Measurements from ENCODE around the gene GGCX. TPM values are rescaled to one million over a fixed set of nuclear protein-coding genes. Genes with fewer than 3 reads are reported as not detected.

The GGCX gene
- total RNA-seq, 1 donor: 11.0 TPM

- H3K9me3 ChIP-seq (ENCODE audit: low read depth, low read length): no peaks in the 10 kb centered on the region
- H3K27me3 ChIP-seq (ENCODE audit: insufficient read depth, low read length): no peaks in the 10 kb centered on the region
- no peak overlapping the region for H3K4me3 ChIP-seq (ENCODE audit: low read length)
- peaks cover 94% of the 10 kb centered on the region for H3K4me1 ChIP-seq (ENCODE audit: insufficient read depth, low read length)
Observed at GRCh38 chr2:85585781-85586105, 24.4 kb upstream of the GGCX start.

GRCh38 chr2:85584857-85585780 lies 23.8 kb upstream of the GGCX start:
- no peaks in the 10 kb centered on the region for H3K9me3 ChIP-seq (ENCODE audit: low read depth, low read length)
- H3K4me3 ChIP-seq (ENCODE audit: low read length): peak overlapping the region; percentile 51
- peaks cover 93% of the 10 kb centered on the region for H3K4me1 ChIP-seq (ENCODE audit: insufficient read depth, low read length)
- H3K27me3 ChIP-seq (ENCODE audit: insufficient read depth, low read length): no peaks in the 10 kb centered on the region

- peaks cover 94% of the 10 kb centered on the region for H3K4me1 ChIP-seq (ENCODE audit: insufficient read depth, low read length)
- H3K4me3 ChIP-seq (ENCODE audit: low read length): peak within 1 kb of the TSS; percentile 51
- no peaks in the 10 kb centered on the region for H3K9me3 ChIP-seq (ENCODE audit: low read depth, low read length)
- H3K27me3 ChIP-seq (ENCODE audit: insufficient read depth, low read length): no peaks in the 10 kb centered on the region
Observed at GRCh38 chr2:85584354-85584856, 23.1 kb upstream of the GGCX start, which contains the start of gene VAMP5. Gene VAMP5 (plus strand): TSS chr2:85584431. CDS start chr2:85584491, 60 bp downstream.

GRCh38 chr2:85583667-85584353 lies 22.5 kb upstream of the GGCX start:
- H3K4me1 ChIP-seq (ENCODE audit: insufficient read depth, low read length): peaks cover 95% of the 10 kb centered on the region
- no peaks in the 10 kb centered on the region for H3K27me3 ChIP-seq (ENCODE audit: insufficient read depth, low read length)
- peak overlapping the region; percentile 51 for H3K4me3 ChIP-seq (ENCODE audit: low read length)
- H3K9me3 ChIP-seq (ENCODE audit: low read depth, low read length): no peaks in the 10 kb centered on the region

GRCh38 chr2:85582492-85582891 lies 21.2 kb upstream of the GGCX start:
- Histone ChIP-seq H3K9me3 (ENCODE audit: low read depth, low read length) (no peaks in the 10 kb centered on the region), H3K4me3 (ENCODE audit: low read length) (no peak overlapping the region), H3K27me3 (ENCODE audit: insufficient read depth, low read length) (no peaks in the 10 kb centered on the region), H3K4me1 (ENCODE audit: insufficient read depth, low read length) (peaks cover 93% of the 10 kb centered on the region)

GRCh38 chr2:85580206-85580605 lies 18.9 kb upstream of the GGCX start:
- H3K4me3 ChIP-seq (ENCODE audit: low read length): no peak overlapping the region
- H3K9me3 ChIP-seq (ENCODE audit: low read depth, low read length): no peaks in the 10 kb centered on the region
- peaks cover 77% of the 10 kb centered on the region for H3K4me1 ChIP-seq (ENCODE audit: insufficient read depth, low read length)
- H3K27me3 ChIP-seq (ENCODE audit: insufficient read depth, low read length): no peaks in the 10 kb centered on the region

GRCh38 chr2:85579266-85579935 lies 18.1 kb upstream of the GGCX start:
- Histone ChIP-seq H3K4me1 (ENCODE audit: insufficient read depth, low read length) (peaks cover 68% of the 10 kb centered on the region), H3K4me3 (ENCODE audit: low read length) (peak overlapping the region; percentile 62), H3K9me3 (ENCODE audit: low read depth, low read length) (no peaks in the 10 kb centered on the region), H3K27me3 (ENCODE audit: insufficient read depth, low read length) (no peaks in the 10 kb centered on the region)

GRCh38 chr2:85578243-85579180 lies 17.2 kb upstream of the GGCX start:
- Histone ChIP-seq H3K27me3 (ENCODE audit: insufficient read depth, low read length) (no peaks in the 10 kb centered on the region), H3K4me3 (ENCODE audit: low read length) (peak overlapping the region; percentile 62), H3K9me3 (ENCODE audit: low read depth, low read length) (no peaks in the 10 kb centered on the region), H3K4me1 (ENCODE audit: insufficient read depth, low read length) (peaks cover 60% of the 10 kb centered on the region)

GRCh38 chr2:85577386-85578242 lies 16.3 kb upstream of the GGCX start, which contains the start of gene VAMP8:
Gene VAMP8 (plus strand): TSS chr2:85577586. CDS start chr2:85577647, 61 bp downstream.
- peak within 1 kb of the TSS; percentile 62 for H3K4me3 ChIP-seq (ENCODE audit: low read length)
- H3K27me3 ChIP-seq (ENCODE audit: insufficient read depth, low read length): no peaks in the 10 kb centered on the region
- H3K4me1 ChIP-seq (ENCODE audit: insufficient read depth, low read length): peaks cover 51% of the 10 kb centered on the region
- H3K9me3 ChIP-seq (ENCODE audit: low read depth, low read length): no peaks in the 10 kb centered on the region

GRCh38 chr2:85577063-85577385 lies 15.7 kb upstream of the GGCX start:
- Histone ChIP-seq H3K27me3 (ENCODE audit: insufficient read depth, low read length) (no peaks in the 10 kb centered on the region), H3K9me3 (ENCODE audit: low read depth, low read length) (no peaks in the 10 kb centered on the region), H3K4me3 (ENCODE audit: low read length) (peak overlapping the region; percentile 62), H3K4me1 (ENCODE audit: insufficient read depth, low read length) (peaks cover 45% of the 10 kb centered on the region)

GRCh38 chr2:85575739-85576138 lies 14.4 kb upstream of the GGCX start:
- no peaks in the 10 kb centered on the region for H3K9me3 ChIP-seq (ENCODE audit: low read depth, low read length)
- no peak overlapping the region for H3K4me3 ChIP-seq (ENCODE audit: low read length)
- H3K4me1 ChIP-seq (ENCODE audit: insufficient read depth, low read length): peaks cover 37% of the 10 kb centered on the region
- no peaks in the 10 kb centered on the region for H3K27me3 ChIP-seq (ENCODE audit: insufficient read depth, low read length)

- Histone ChIP-seq H3K4me3 (ENCODE audit: low read length) (no peak overlapping the region), H3K4me1 (ENCODE audit: insufficient read depth, low read length) (peaks cover 24% of the 10 kb centered on the region), H3K9me3 (ENCODE audit: low read depth, low read length) (no peaks in the 10 kb centered on the region), H3K27me3 (ENCODE audit: insufficient read depth, low read length) (no peaks in the 10 kb centered on the region)
Observed at GRCh38 chr2:85566265-85566664, 5.0 kb upstream of the GGCX start.

- H3K27me3 ChIP-seq (ENCODE audit: insufficient read depth, low read length): no peaks in the 10 kb centered on the region
- peaks cover 37% of the 10 kb centered on the region for H3K4me1 ChIP-seq (ENCODE audit: insufficient read depth, low read length)
- no peaks in the 10 kb centered on the region for H3K9me3 ChIP-seq (ENCODE audit: low read depth, low read length)
- no peak overlapping the region for H3K4me3 ChIP-seq (ENCODE audit: low read length)
Observed at GRCh38 chr2:85564144-85564563, 2.9 kb upstream of the GGCX start.
